WERI-Rb-1 (cell line): ENCODE results near the gene ZDHHC22.

Source experiments
- DNase-seq: peaks from one replicate; pipeline ENCODE4 v3.0.0-alpha.2; 2020
- H3K27ac ChIP-seq: fragments of 250-450 bp; sonication (Bioruptor Pico); 2 replicates; pipeline ENCODE4 v1.5.1; 2020; ENCODE audit warnings: mild to moderate bottlenecking, moderate library complexity
- H3K27me3 ChIP-seq: fragments of 250-450 bp; sonication (Bioruptor Pico); 2 replicates; pipeline ENCODE4 v1.5.1; 2021; ENCODE audit warnings: mild to moderate bottlenecking, low read depth, moderate library complexity; ENCODE audit not compliant: insufficient read depth, severe bottlenecking
- H3K36me3 ChIP-seq: fragments of 250-450 bp; sonication (Bioruptor Pico); 2 replicates; pipeline ENCODE4 v1.5.1; 2020; ENCODE audit warnings: mild to moderate bottlenecking, moderate library complexity
- H3K4me3 ChIP-seq: 2 replicates; pipeline ENCODE4 v1.5.1; 2011; ENCODE audit warnings: low read depth, mild to moderate bottlenecking, control low read depth, low read length
- H3K9me3 ChIP-seq: fragments of 250-450 bp; sonication (Bioruptor Pico); 2 replicates; pipeline ENCODE4 v1.5.1; 2021; ENCODE audit warnings: mild to moderate bottlenecking, moderate library complexity; ENCODE audit not compliant: severe bottlenecking
- CTCF ChIP-seq: IDR thresholded peaks from 2 replicates; pipeline ENCODE4 v1.5.1; 2011; ENCODE audit warnings: low read depth, mild to moderate bottlenecking, control low read depth, inconsistent platforms, low read length

ZDHHC22 gene

GRCh38 chr14:77128414-77128891 lies 13.1 kb downstream of the ZDHHC22 start:
- DNase-seq = no peak
- TF ChIP-seq CTCF = no peak
- Histone ChIP-seq H3K27ac (no peak overlapping the region), H3K4me3 (no peak overlapping the region), H3K36me3 (no peaks in the 10 kb centered on the region), H3K27me3 (no peaks in the 10 kb centered on the region), H3K9me3 (no peaks in the 10 kb centered on the region)

- Histone ChIP-seq H3K27ac (no peak overlapping the region), H3K27me3 (no peaks in the 10 kb centered on the region), H3K4me3 (no peak overlapping the region), H3K36me3 (no peaks in the 10 kb centered on the region), H3K9me3 (no peaks in the 10 kb centered on the region)
- DNase-seq = no peak
- TF ChIP-seq CTCF = no peak
Measured at GRCh38 chr14:77126461-77126990, 15.1 kb downstream of the ZDHHC22 start.

GRCh38 chr14:77125823-77126325 lies 15.7 kb downstream of the ZDHHC22 start:
- no peak for DNase-seq
- TF ChIP-seq CTCF = no peak

GRCh38 chr14:77125281-77125801 lies 16.2 kb downstream of the ZDHHC22 start:
- DNase-seq = no peak
- no peak for TF ChIP-seq CTCF
- peak overlapping the region; percentile 81 for H3K4me3 ChIP-seq
- no peaks in the 10 kb centered on the region for H3K27me3 ChIP-seq
- no peaks in the 10 kb centered on the region for H3K36me3 ChIP-seq
- peak overlapping the region; percentile 70 for H3K27ac ChIP-seq
- H3K9me3 ChIP-seq = no peaks in the 10 kb centered on the region

More at GRCh38 chr14:77125823-77126325, 15.7 kb downstream of the ZDHHC22 start:
- Histone ChIP-seq H3K27ac (no peak overlapping the region), H3K36me3 (no peaks in the 10 kb centered on the region), H3K27me3 (no peaks in the 10 kb centered on the region), H3K9me3 (no peaks in the 10 kb centered on the region), H3K4me3 (no peak overlapping the region)

GRCh38 chr14:77124345-77125280 lies 17.0 kb downstream of the ZDHHC22 start:
- TF ChIP-seq CTCF = peak; percentile 66
- peak overlapping the region; percentile 70 for H3K27ac ChIP-seq
- peak overlapping the region; percentile 81 for H3K4me3 ChIP-seq
- no peaks in the 10 kb centered on the region for H3K36me3 ChIP-seq
- no peaks in the 10 kb centered on the region for H3K27me3 ChIP-seq
- H3K9me3 ChIP-seq = no peaks in the 10 kb centered on the region
- peak; percentile 71 for DNase-seq
